PC-9 (cell line): Measurements from ENCODE around the gene LINS1. TPM values are rescaled to one million over a fixed set of nuclear protein-coding genes. Genes with fewer than 3 reads are reported as not detected.

ENCODE experiments used
- BruUV-seq: library from RNA; stranded (reverse); fragments of 400-500 nt; replicated peaks from 2 replicates; lab custom pipeline; 2021; lab: Mats Ljungman, UMichigan
- CTCF ChIA-PET: fragments of 300-600 bp; sonication (Branson Sonifier 250); formaldehyde crosslinking; loops from one replicate; lab custom pipeline; 2022; ENCODE audit warnings: antibody characterized with exemption; lab: Charles Lee
- POLR2A ChIA-PET: fragments of 300-600 bp; sonication (Branson Sonifier 250); formaldehyde crosslinking; loops from one replicate; lab custom pipeline; 2022; ENCODE audit warnings: antibody characterized with exemption; ENCODE audit not compliant: unreplicated experiment; lab: Charles Lee
- DNase-seq, 2 experiments: peaks; one replicate each; pipeline versions ENCODE4 v3.0.0 to v3.0.0-alpha.2; 2015 to 2022; ENCODE audit warnings: mixed read lengths in 1 of 2
- H2AFZ ChIP-seq: fragments of 200-600 bp; sonication (generic); 2 replicates; pipeline ENCODE4 v1.8.1; 2017; ENCODE audit warnings: antibody characterized with exemption
- H3F3A ChIP-seq: fragments of 200-600 bp; sonication (generic); 2 replicates; pipeline ENCODE4 v1.8.1; 2017; ENCODE audit warnings: antibody characterized with exemption, mild to moderate bottlenecking, low read depth; ENCODE audit not compliant: insufficient read depth
- H3K27ac ChIP-seq: fragments of 200-600 bp; sonication (generic); 2 replicates; pipeline ENCODE4 v1.6.1; 2016; ENCODE audit warnings: mixed run types
- H3K27me3 ChIP-seq: fragments of 200-600 bp; sonication (generic); 2 replicates; pipeline ENCODE4 v1.6.1; 2016; ENCODE audit warnings: low read depth, mixed run types; ENCODE audit not compliant: insufficient read depth
- H3K36me3 ChIP-seq: fragments of 200-600 bp; sonication (generic); 2 replicates; pipeline ENCODE4 v1.6.1; 2016; ENCODE audit warnings: low read depth, mixed run types
- H3K4me1 ChIP-seq: fragments of 200-600 bp; sonication (generic); replicated peaks from 2 replicates; pipeline ENCODE4 v1.6.1; 2016; ENCODE audit warnings: mixed run types; ENCODE audit not compliant: insufficient read depth
- H3K4me2 ChIP-seq: fragments of 200-600 bp; sonication (generic); 2 replicates; pipeline ENCODE4 v1.6.1; 2017; ENCODE audit warnings: mixed run types
- H3K4me3 ChIP-seq: fragments of 200-600 bp; sonication (generic); 2 replicates; pipeline ENCODE4 v1.6.1; 2016; ENCODE audit warnings: mixed run types
- H3K79me2 ChIP-seq: fragments of 200-600 bp; sonication (generic); 2 replicates; pipeline ENCODE4 v1.6.1; 2017; ENCODE audit warnings: low read depth, mixed run types
- H3K9me2 ChIP-seq: fragments of 200-600 bp; sonication (generic); 2 replicates; pipeline ENCODE4 v1.8.1; 2017; ENCODE audit warnings: mild to moderate bottlenecking; ENCODE audit not compliant: insufficient read depth
- H3K9me3 ChIP-seq: fragments of 200-600 bp; sonication (generic); 2 replicates; pipeline ENCODE4 v1.8.1; 2016; ENCODE audit warnings: low read depth; ENCODE audit not compliant: insufficient read depth
- H4K20me1 ChIP-seq: fragments of 200-600 bp; sonication (generic); 2 replicates; pipeline ENCODE4 v1.8.1; 2017; ENCODE audit not compliant: insufficient read depth
- CTCF ChIP-seq: fragments of 200-600 bp; sonication (generic); conservative IDR thresholded peaks from 2 replicates; pipeline ENCODE4 v1.6.1; 2017; ENCODE audit warnings: mixed run types, antibody characterized with exemption, mild to moderate bottlenecking, moderate library complexity
- EZH2 ChIP-seq: fragments of 200-600 bp; sonication (generic); IDR thresholded peaks from 2 replicates; pipeline ENCODE4 v1.8.0; 2017; ENCODE audit warnings: antibody characterized with exemption, low read depth
- intact Hi-C: fragments of 100-400 bp; cut with micrococcal nuclease; formaldehyde crosslinking; loops from one replicate; pipeline ENCODE4 v1.10.0; 2022; ENCODE audit not compliant: unreplicated experiment
- total RNA-seq: library from RNA; stranded (reverse); gene quantifications from 2 replicates; pipeline ENCODE4 v1.2.3, GENCODE V29; 2021

The LINS1 gene
- total RNA-seq, 1 experiment from 2014 or later, result 10.9 TPM

GRCh38 chr15:100588638-100589242, 13.2 kb downstream of the LINS1 start:
- POLR2A ChIA-PET, result no interaction called here
- Histone ChIP-seq H3K9me2 (no peaks in the 10 kb centered on the region), H3K4me2 (no peak overlapping the region), H3K79me2 (peaks cover 5% of the 10 kb centered on the region; the same call in 1 of the 2 replicates), H4K20me1 (no peaks in the 10 kb centered on the region), H3F3A (no peaks in the 10 kb centered on the region; the same call in 1 of the 2 replicates), H3K27ac (no peak overlapping the region), H2AFZ (no peak overlapping the region), H3K36me3 (no peaks in the 10 kb centered on the region), H3K27me3 (no peaks in the 10 kb centered on the region), H3K4me3 (no peak overlapping the region), H3K9me3 (peaks cover 20% of the 10 kb centered on the region), H3K4me1 (no peaks in the 10 kb centered on the region)
- TF ChIP-seq EZH2, result no peak
- TF ChIP-seq CTCF, result no peak
- CTCF ChIA-PET, result no interaction called here
- intact Hi-C loops, result no loop called here
- DNase-seq, result no peak
- no TSS peak for BruUV-seq

GRCh38 chr15:100580414-100580813, 21.6 kb downstream of the LINS1 start:
- Histone ChIP-seq H3K4me3 (no peak overlapping the region), H4K20me1 (no peaks in the 10 kb centered on the region), H3F3A (no peaks in the 10 kb centered on the region; the same call in 1 of the 2 replicates), H3K9me3 (no peaks in the 10 kb centered on the region), H3K4me2 (no peak overlapping the region), H3K27me3 (no peaks in the 10 kb centered on the region), H3K4me1 (no peaks in the 10 kb centered on the region; the same call in 1 of the 2 replicates), H3K9me2 (no peaks in the 10 kb centered on the region), H3K79me2 (no peaks in the 10 kb centered on the region), H2AFZ (no peak overlapping the region), H3K36me3 (no peaks in the 10 kb centered on the region; the same call in 1 of the 2 replicates), H3K27ac (no peak overlapping the region)
- no peak for TF ChIP-seq CTCF
- TF ChIP-seq EZH2, result no peak
- DNase-seq, result no peak
- intact Hi-C loops, result no loop called here
- ChIA-PET CTCF (no interaction called here), POLR2A (no interaction called here)
- BruUV-seq, result no TSS peak

- Histone ChIP-seq H3K36me3 (no peaks in the 10 kb centered on the region), H3K27ac (no peak overlapping the region), H3K79me2 (no peaks in the 10 kb centered on the region), H2AFZ (no peak overlapping the region), H3F3A (0 out of 2 replicates have a peak, but pooled peaks cover 4% of the 10 kb centered on the region), H3K4me1 (no peaks in the 10 kb centered on the region), H4K20me1 (no peaks in the 10 kb centered on the region), H3K4me2 (no peak overlapping the region), H3K9me2 (no peaks in the 10 kb centered on the region), H3K27me3 (no peaks in the 10 kb centered on the region), H3K9me3 (no peaks in the 10 kb centered on the region), H3K4me3 (no peak overlapping the region)
- intact Hi-C loops, result loop anchor here (5.0 to 10.0 kb wide), 2 partner anchors 221 to 649 kb away; no protein-coding TSS in a partner anchor
- TF ChIP-seq CTCF (no peak), EZH2 (no peak)
- CTCF ChIA-PET, result no interaction called here
- no TSS peak for BruUV-seq
- no peak for DNase-seq
- POLR2A ChIA-PET, result no interaction called here
Observed at GRCh38 chr15:100573526-100573925, 28.5 kb downstream of the LINS1 start.
